Measurements from ENCODE around the gene LYSMD3. TPM values are rescaled to one million over a fixed set of nuclear protein-coding genes. Genes with fewer than 3 reads are reported as not detected.

The LYSMD3 gene
- total and polyA plus RNA-seq, 9 of the 15 experiments (the other 6 are each of a cell fraction or from before 2014, with no cell fraction given): 9.5 to 42.3 (median 20.7) TPM

DNA sequence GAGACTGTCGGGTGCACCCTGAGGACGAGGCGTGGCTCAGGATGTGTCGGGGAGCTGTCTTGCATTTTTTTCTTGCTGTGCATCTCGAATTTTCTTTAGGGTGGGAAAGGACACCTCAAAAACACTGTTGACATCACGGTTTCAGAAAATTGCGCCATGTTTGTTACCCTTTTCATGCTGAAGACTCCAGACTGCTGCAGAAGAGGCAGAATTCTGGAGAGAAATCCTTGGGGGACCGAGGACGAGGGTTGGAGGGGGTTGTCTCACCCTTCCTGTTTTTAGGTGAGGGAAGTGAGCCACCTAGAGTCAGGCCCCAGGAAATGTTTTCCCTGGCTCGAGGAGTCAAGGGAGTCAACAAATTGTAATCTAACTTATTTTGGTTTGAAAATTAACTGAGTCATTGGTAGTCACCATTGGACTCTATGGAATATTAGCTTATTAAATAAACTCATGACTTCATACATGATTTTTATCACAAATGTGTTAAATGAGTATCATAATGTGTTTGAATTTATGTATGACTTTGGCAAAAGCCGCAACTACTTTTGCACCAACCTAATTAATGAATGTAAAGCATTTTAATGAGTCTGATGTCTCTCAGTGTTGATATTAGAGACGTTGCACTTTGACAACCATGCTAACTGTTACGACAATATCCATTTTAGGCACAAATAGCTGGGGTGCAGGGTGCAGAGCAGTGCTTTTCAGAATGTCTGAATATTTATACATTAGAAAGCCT, 724 bp upstream of the LYSMD3 start (continued):
- no peak for TF ChIP-seq RAD51 (IDR thresholded peaks at IDR 0.05; ENCODE audit: borderline replicate concordance, low read depth)
- no peak for TF ChIP-seq HSF4 (CRISPR knock-in tag; IDR thresholded peaks at IDR 0.05; ENCODE audit: borderline replicate concordance)
- TF ChIP-seq AFF4 (CRISPR knock-in tag; IDR thresholded peaks at IDR 0.05): no peak
- peak in 1 of 2 experiments; percentile 56; a peak in 1 of 4 replicates for TF ChIP-seq HDAC1 (IDR thresholded peaks at IDR 0.05)
- TF ChIP-seq, protein P1, sequence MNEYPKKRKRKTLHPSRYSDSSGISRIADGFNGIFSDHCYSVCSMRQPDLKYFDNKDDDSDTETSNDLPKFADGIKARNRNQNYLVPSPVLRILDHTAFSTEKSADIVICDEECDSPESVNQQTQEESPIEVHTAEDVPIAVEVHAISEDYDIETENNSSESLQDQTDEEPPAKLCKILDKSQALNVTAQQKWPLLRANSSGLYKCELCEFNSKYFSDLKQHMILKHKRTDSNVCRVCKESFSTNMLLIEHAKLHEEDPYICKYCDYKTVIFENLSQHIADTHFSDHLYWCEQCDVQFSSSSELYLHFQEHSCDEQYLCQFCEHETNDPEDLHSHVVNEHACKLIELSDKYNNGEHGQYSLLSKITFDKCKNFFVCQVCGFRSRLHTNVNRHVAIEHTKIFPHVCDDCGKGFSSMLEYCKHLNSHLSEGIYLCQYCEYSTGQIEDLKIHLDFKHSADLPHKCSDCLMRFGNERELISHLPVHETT (CRISPR knock-in tag; conservative IDR thresholded peaks at IDR 0.05 in 1 of 2, IDR thresholded peaks at IDR 0.05 in 1 of 2): 0 out of 4 replicates have a peak, but pooled peaks of 1 of the 2 experiments have one; percentile 24
- TF ChIP-seq MYNN (IDR thresholded peaks at IDR 0.05): no peak
- TF ChIP-seq MYNN (CRISPR knock-in tag; IDR thresholded peaks at IDR 0.05): no peak
- TF ChIP-seq NEUROD1 (IDR thresholded peaks at IDR 0.05; ENCODE audit: borderline replicate concordance, low read depth, low read length, partially characterized antibody): peak; percentile 16
- peak; percentile 84 for TF ChIP-seq SPI1 (IDR thresholded peaks at IDR 0.05; ENCODE audit: borderline replicate concordance, low read depth, low read length)
- TF ChIP-seq BMI1 (IDR thresholded peaks at IDR 0.05; ENCODE audit: low read length): no peak
- TF ChIP-seq KAT7 (CRISPR knock-in tag; IDR thresholded peaks at IDR 0.05; ENCODE audit: borderline replicate concordance): no peak
- TF ChIP-seq, protein P2, sequence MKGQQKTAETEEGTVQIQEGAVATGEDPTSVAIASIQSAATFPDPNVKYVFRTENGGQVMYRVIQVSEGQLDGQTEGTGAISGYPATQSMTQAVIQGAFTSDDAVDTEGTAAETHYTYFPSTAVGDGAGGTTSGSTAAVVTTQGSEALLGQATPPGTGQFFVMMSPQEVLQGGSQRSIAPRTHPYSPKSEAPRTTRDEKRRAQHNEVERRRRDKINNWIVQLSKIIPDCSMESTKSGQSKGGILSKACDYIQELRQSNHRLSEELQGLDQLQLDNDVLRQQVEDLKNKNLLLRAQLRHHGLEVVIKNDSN (CRISPR knock-in tag; IDR thresholded peaks at IDR 0.05): no peak
- TF ChIP-seq CGGBP1 (CRISPR knock-in tag; IDR thresholded peaks at IDR 0.05): no peak
- TF ChIP-seq EHMT2 (IDR thresholded peaks at IDR 0.05): peak; percentile 39; the same call in 1 of the 2 replicates
- TF ChIP-seq XRCC3 (IDR thresholded peaks at IDR 0.05): no peak
- TF ChIP-seq, protein P3, sequence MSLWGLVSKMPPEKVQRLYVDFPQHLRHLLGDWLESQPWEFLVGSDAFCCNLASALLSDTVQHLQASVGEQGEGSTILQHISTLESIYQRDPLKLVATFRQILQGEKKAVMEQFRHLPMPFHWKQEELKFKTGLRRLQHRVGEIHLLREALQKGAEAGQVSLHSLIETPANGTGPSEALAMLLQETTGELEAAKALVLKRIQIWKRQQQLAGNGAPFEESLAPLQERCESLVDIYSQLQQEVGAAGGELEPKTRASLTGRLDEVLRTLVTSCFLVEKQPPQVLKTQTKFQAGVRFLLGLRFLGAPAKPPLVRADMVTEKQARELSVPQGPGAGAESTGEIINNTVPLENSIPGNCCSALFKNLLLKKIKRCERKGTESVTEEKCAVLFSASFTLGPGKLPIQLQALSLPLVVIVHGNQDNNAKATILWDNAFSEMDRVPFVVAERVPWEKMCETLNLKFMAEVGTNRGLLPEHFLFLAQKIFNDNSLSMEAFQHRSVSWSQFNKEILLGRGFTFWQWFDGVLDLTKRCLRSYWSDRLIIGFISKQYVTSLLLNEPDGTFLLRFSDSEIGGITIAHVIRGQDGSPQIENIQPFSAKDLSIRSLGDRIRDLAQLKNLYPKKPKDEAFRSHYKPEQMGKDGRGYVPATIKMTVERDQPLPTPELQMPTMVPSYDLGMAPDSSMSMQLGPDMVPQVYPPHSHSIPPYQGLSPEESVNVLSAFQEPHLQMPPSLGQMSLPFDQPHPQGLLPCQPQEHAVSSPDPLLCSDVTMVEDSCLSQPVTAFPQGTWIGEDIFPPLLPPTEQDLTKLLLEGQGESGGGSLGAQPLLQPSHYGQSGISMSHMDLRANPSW (CRISPR knock-in tag; IDR thresholded peaks at IDR 0.05): 0 out of 2 replicates have a peak, but pooled peaks have one; percentile 56
- TF ChIP-seq ZKSCAN3 (CRISPR knock-in tag; IDR thresholded peaks at IDR 0.05): no peak

Measured in K562 (cell line).